T-helper 1 cell treated with Interleukin-12 subunit alpha and Interleukin-12 subunit beta and Interleukin-4 antibody, amounts not matched to agents 30 μg/mL and 1 μg/mL, for 36 hours (primary cell): ENCODE data around the gene FAF1.
"Not testable (repeated sequence)": the region's sequence is repeated elsewhere in the genome, so short reads cannot be mapped to it uniquely, and the experiment has no call there.

ENCODE experiments used
- H3K27ac Mint-ChIP-seq: one replicate; pipeline ENCODE4 v1.8.0; 2021; ENCODE audit warnings: mild to moderate bottlenecking, mixed read lengths
- H3K27me3 Mint-ChIP-seq: one replicate; pipeline ENCODE4 v1.8.0; 2021; ENCODE audit warnings: low read depth, mixed read lengths
- H3K36me3 Mint-ChIP-seq: one replicate; pipeline ENCODE4 v1.8.0; 2021; ENCODE audit warnings: low read depth, mixed read lengths
- H3K4me1 Mint-ChIP-seq: one replicate; pipeline ENCODE4 v1.8.0; 2021; ENCODE audit warnings: low read depth, mixed read lengths
- H3K4me3 Mint-ChIP-seq: one replicate; pipeline ENCODE4 v1.8.0; 2021; ENCODE audit warnings: mild to moderate bottlenecking, moderate library complexity, mixed read lengths
- H3K9me3 Mint-ChIP-seq: one replicate; pipeline ENCODE4 v1.8.0; 2021; ENCODE audit warnings: mixed read lengths

Gene FAF1

DNA sequence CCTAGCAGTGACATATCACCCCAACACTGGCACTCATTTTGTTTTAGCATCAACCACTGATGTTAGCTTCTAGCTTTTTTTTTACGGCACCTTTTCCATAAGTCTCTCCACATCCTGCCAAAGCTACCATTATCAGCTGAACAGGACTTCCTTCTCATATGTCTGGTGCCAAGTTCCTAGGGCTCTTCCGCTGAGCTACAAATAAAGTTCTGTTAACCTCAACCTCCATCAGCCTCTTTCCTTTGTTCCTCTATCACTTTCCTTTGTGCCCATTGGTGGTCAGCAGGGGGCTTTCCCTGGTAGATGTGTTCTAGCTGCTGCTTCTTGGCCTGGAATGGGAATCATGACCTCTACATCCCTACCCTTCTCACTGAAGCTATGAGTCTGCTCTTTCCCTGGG is 163.8 kb downstream of the FAF1 start:
- Mint-ChIP-seq H3K27me3 (no peaks in the 10 kb centered on the region), H3K36me3 (peaks cover 3% of the 10 kb centered on the region), H3K4me3 (no peak overlapping the region), H3K4me1 (no peaks in the 10 kb centered on the region), H3K9me3 (no peaks in the 10 kb centered on the region), H3K27ac (no peak overlapping the region)

DNA sequence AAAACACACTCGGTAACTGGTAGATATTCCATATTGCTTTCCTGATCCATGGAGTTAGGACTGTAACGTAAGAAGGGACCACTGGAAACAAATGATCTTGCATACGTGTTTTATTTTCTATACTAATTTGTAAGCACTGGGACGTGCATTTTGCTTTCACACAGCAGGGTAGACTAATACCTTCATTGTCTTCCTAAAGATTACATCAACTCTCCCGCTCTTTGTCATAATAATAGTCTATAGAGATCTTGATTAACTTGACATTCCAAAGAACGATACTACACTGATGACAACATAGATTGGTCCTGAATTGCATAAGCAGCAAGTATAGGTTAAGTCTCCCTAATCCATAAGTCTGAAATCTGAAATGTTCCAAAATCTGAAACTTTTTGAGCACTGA is 166.5 kb downstream of the FAF1 start:
- Mint-ChIP-seq H3K27me3 (no peaks in the 10 kb centered on the region), H3K4me1 (no peaks in the 10 kb centered on the region), H3K4me3 (no peak overlapping the region), H3K27ac (no peak overlapping the region), H3K9me3 (no peaks in the 10 kb centered on the region), H3K36me3 (peaks cover 5% of the 10 kb centered on the region)

GRCh38 chr1:50787266-50787665 is 172.8 kb downstream of the FAF1 start:
- no peaks in the 10 kb centered on the region for H3K27me3 Mint-ChIP-seq
- H3K4me3 Mint-ChIP-seq: no peak overlapping the region
- H3K4me1 Mint-ChIP-seq: peaks cover 8% of the 10 kb centered on the region
- no peaks in the 10 kb centered on the region for H3K9me3 Mint-ChIP-seq
- H3K36me3 Mint-ChIP-seq: peaks cover 14% of the 10 kb centered on the region
- H3K27ac Mint-ChIP-seq: no peak overlapping the region

DNA sequence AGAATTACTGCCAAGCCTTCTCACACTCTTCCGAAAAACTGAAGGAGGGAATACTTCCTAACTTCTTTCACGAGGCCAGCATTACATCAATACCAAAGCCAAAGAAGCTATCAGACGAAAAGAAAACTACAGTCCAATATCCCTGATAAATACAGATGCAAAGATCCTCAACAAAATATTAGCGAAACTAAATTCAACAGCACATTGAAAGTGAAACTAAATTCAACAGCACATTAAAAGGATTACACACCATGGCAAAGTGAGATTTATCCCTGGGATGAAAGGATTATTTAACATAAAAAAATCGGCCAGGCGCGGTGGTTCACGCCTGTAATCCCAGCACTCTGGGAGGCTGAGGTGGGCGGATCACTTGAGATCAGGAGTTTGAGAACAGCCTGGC is 176.8 kb downstream of the FAF1 start:
- peaks cover 16% of the 10 kb centered on the region for H3K36me3 Mint-ChIP-seq
- H3K4me3 Mint-ChIP-seq: no peak overlapping the region
- H3K4me1 Mint-ChIP-seq: peaks cover 8% of the 10 kb centered on the region
- no peak overlapping the region for H3K27ac Mint-ChIP-seq
- no peaks in the 10 kb centered on the region for H3K27me3 Mint-ChIP-seq
- H3K9me3 Mint-ChIP-seq: no peaks in the 10 kb centered on the region

- Mint-ChIP-seq H3K27ac (peak overlapping the region; percentile 14), H3K36me3 (peaks cover 14% of the 10 kb centered on the region), H3K9me3 (no peaks in the 10 kb centered on the region), H3K27me3 (no peaks in the 10 kb centered on the region), H3K4me1 (peaks cover 8% of the 10 kb centered on the region), H3K4me3 (no peak overlapping the region)
Observed at GRCh38 chr1:50780797-50781196, 179.3 kb downstream of the FAF1 start.

DNA sequence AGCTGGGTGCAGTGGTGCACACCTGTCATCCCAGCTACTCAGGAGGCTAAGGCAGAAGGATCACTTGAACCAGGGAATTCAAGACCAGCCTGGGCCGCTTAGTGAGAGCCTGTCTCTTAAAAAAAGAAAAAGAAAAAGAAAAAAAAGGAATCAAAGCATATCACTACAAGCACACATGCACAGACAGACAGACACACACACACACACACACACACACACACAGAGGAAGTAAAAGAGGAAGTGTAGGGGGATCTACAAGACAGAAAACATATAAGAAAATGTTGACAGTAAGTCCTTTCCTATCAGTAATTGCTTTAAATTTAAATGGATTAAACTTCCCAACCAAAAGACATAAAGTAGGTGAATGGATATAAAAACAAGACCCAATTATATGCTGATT is 180.3 kb downstream of the FAF1 start:
- no peaks in the 10 kb centered on the region for H3K27me3 Mint-ChIP-seq
- no peak overlapping the region for H3K27ac Mint-ChIP-seq

GRCh38 chr1:50775740-50776139 is 184.3 kb downstream of the FAF1 start:
- no peak overlapping the region for H3K27ac Mint-ChIP-seq
- no peaks in the 10 kb centered on the region for H3K4me1 Mint-ChIP-seq
- peaks cover 4% of the 10 kb centered on the region for H3K36me3 Mint-ChIP-seq
- no peak overlapping the region for H3K4me3 Mint-ChIP-seq
- no peaks in the 10 kb centered on the region for H3K9me3 Mint-ChIP-seq
- H3K27me3 Mint-ChIP-seq: no peaks in the 10 kb centered on the region

More for the DNA sequence above, 180.3 kb downstream of the FAF1 start:
- Mint-ChIP-seq H3K9me3 (no peaks in the 10 kb centered on the region), H3K36me3 (peaks cover 8% of the 10 kb centered on the region), H3K4me3 (no peak overlapping the region), H3K4me1 (peaks cover 5% of the 10 kb centered on the region)

DNA sequence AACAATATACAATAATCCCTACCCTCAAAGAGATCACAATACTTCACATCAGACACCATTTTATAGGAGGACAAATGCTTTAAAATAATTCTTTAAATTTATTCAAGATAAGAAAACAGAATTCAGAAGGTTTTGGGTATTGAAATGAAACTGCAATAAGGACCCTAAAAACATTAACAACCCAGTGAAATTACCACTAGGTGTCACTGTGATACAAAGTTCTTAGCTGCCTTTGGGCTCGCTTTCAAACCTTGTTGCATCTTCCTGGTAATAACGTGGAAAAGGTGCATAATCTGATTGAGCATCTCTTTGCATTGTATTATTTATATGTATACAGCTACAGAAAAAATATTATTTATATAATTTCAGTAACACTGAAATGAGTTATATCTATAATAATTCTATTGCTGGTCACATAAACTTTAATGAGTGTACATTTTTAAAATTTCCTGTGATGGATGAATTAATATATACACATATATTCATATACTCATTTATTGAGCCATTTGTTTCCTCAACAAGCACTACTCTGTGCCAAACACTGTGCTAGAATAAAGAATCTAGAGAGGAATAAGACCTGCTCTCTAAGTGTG is 185.2 kb downstream of the FAF1 start:
- no peaks in the 10 kb centered on the region for H3K36me3 Mint-ChIP-seq
- H3K27me3 Mint-ChIP-seq: no peaks in the 10 kb centered on the region
- H3K27ac Mint-ChIP-seq: no peak overlapping the region
- H3K9me3 Mint-ChIP-seq: no peaks in the 10 kb centered on the region
- H3K4me1 Mint-ChIP-seq: no peaks in the 10 kb centered on the region
- H3K4me3 Mint-ChIP-seq: no peak overlapping the region

GRCh38 chr1:50766688-50767087 is 193.4 kb downstream of the FAF1 start:
- no peak overlapping the region for H3K27ac Mint-ChIP-seq

DNA sequence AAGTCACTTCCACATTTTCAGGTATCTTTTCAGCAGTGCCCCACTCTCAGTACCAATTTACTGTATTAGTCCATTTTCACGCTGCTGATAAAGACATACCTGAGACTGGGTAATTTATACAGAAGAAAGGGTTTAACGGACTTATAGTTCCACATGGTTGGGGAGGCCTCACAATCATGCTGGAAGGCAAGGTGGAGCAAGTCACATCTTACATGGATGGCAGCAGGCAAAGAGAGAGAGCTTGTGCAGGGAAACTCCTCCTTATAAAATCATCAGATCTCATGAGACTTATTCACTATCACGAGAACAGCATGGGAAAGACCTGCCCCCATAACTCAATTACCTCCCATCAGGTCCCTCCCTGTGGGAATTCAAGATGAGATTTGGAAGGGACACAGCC is 203.5 kb downstream of the FAF1 start:
- peaks cover 25% of the 10 kb centered on the region for H3K36me3 Mint-ChIP-seq
- H3K27me3 Mint-ChIP-seq, H3K4me3 Mint-ChIP-seq, H3K4me1 Mint-ChIP-seq, H3K27ac Mint-ChIP-seq: not testable (repeated sequence)
- H3K9me3 Mint-ChIP-seq: peaks cover 24% of the 10 kb centered on the region

More at GRCh38 chr1:50766688-50767087, 193.4 kb downstream of the FAF1 start:
- H3K36me3 Mint-ChIP-seq: peaks cover 5% of the 10 kb centered on the region
- no peaks in the 10 kb centered on the region for H3K27me3 Mint-ChIP-seq
- no peaks in the 10 kb centered on the region for H3K9me3 Mint-ChIP-seq
- H3K4me1 Mint-ChIP-seq: peaks cover 10% of the 10 kb centered on the region
- no peak overlapping the region for H3K4me3 Mint-ChIP-seq

DNA sequence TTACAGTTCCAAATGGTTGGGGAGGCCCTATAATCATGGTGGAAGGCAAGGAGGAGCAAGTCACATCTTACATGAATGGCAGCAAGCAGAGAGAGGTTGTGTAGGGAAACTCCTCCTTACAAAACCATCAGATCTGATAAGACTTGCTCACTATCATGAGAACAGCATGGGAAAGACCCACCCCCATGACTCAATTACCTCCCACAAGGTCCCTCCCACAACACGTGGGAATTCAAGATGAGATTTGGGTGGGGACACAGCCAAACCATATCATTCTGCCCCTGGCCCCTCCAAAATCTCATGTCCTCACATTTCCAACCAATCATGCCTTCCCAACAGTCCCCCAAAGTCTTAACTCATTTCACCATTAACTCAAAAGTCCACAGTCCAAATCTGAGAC is 205.3 kb downstream of the FAF1 start:
- H3K9me3 Mint-ChIP-seq: peaks cover 18% of the 10 kb centered on the region
- peaks cover 17% of the 10 kb centered on the region for H3K36me3 Mint-ChIP-seq
- not testable (repeated sequence) for H3K4me3 Mint-ChIP-seq, H3K27ac Mint-ChIP-seq, H3K27me3 Mint-ChIP-seq, H3K4me1 Mint-ChIP-seq

DNA sequence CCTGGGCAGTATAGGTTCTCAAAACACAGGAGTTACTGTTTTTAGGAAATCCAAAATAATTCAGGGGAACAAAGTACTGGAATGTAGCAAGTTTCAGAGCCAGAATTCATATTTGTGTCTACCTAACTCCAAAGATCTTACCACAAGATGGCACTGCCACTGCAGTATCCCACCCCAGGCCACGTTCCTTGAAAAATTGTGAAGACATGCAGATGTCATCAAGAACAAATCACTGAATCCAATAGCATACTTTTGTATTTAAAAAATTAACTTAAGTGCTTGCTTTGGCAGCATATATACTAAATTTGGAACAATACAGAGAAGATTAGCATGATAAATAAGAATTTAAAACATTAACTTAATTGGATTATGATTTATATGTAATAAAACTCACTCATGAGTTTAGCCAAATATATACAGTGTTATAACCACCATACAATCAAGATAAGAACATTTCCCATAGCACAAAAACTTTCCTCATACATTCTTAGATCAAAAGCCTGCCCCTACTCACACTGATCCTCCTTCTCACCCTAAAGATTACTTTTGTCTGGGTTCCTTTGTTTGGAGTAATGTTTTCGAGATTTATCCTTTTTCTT is 209.9 kb downstream of the FAF1 start:
- Mint-ChIP-seq H3K36me3 (peaks cover 2% of the 10 kb centered on the region), H3K4me1 (no peaks in the 10 kb centered on the region), H3K27ac (no peak overlapping the region), H3K4me3 (no peak overlapping the region), H3K27me3 (no peaks in the 10 kb centered on the region), H3K9me3 (no peaks in the 10 kb centered on the region)

DNA sequence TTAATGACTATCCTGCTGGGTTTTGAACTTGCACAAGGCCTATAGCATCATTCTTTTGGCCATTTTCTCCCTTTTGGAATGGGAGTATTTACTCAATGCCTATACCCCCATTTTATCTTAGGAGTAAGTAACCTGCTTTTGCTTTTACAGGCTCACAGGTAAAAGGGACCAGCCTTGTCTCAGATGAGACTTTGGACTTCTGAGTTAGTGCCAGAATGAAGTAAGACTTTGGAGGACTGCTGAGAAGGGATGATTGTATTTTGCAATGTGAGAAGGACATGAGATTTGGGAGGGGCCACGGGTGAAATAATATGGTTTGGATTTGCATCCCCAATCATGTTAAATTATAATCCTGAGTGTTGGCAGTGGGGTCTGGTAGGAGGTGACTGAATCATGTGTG is 212.7 kb downstream of the FAF1 start:
- H3K9me3 Mint-ChIP-seq: no peaks in the 10 kb centered on the region
- H3K27ac Mint-ChIP-seq: no peak overlapping the region
- H3K27me3 Mint-ChIP-seq: no peaks in the 10 kb centered on the region
- H3K36me3 Mint-ChIP-seq: peaks cover 2% of the 10 kb centered on the region
- H3K4me3 Mint-ChIP-seq: no peak overlapping the region
- no peaks in the 10 kb centered on the region for H3K4me1 Mint-ChIP-seq

- no peak overlapping the region for H3K4me3 Mint-ChIP-seq
- H3K9me3 Mint-ChIP-seq: no peaks in the 10 kb centered on the region
- H3K27me3 Mint-ChIP-seq: no peaks in the 10 kb centered on the region
- peaks cover 5% of the 10 kb centered on the region for H3K36me3 Mint-ChIP-seq
- H3K4me1 Mint-ChIP-seq: no peaks in the 10 kb centered on the region
- no peak overlapping the region for H3K27ac Mint-ChIP-seq
Observed at GRCh38 chr1:50742523-50742922, 217.5 kb downstream of the FAF1 start.

- no peaks in the 10 kb centered on the region for H3K27me3 Mint-ChIP-seq
- H3K27ac Mint-ChIP-seq: no peak overlapping the region
- peaks cover 3% of the 10 kb centered on the region for H3K4me1 Mint-ChIP-seq
- H3K9me3 Mint-ChIP-seq: no peaks in the 10 kb centered on the region
- peaks cover 8% of the 10 kb centered on the region for H3K36me3 Mint-ChIP-seq
- H3K4me3 Mint-ChIP-seq: no peak overlapping the region
Observed at GRCh38 chr1:50739125-50739524, 220.9 kb downstream of the FAF1 start.

GRCh38 chr1:50735443-50735842 is 224.6 kb downstream of the FAF1 start:
- peaks cover 17% of the 10 kb centered on the region for H3K4me1 Mint-ChIP-seq
- no peaks in the 10 kb centered on the region for H3K27me3 Mint-ChIP-seq
- H3K27ac Mint-ChIP-seq: no peak overlapping the region
- H3K4me3 Mint-ChIP-seq: no peak overlapping the region
- H3K9me3 Mint-ChIP-seq: no peaks in the 10 kb centered on the region
- peaks cover 5% of the 10 kb centered on the region for H3K36me3 Mint-ChIP-seq
